GM23338 (cell line): ENCODE results near the gene KEAP1. TPM values are rescaled to one million over a fixed set of nuclear protein-coding genes. Genes with fewer than 3 reads are reported as not detected.

Experiments used
- ATAC-seq: fragments of 200-7000 bp; cut with Tn5 transposase; 3 replicates; pipeline ENCODE4 v1.9.1; 2020
- DNase-seq: peaks from one replicate; pipeline ENCODE4 v3.0.0-alpha.2; 2015; ENCODE audit warnings: low spot score
- H2AFZ ChIP-seq: fragments of 200-600 bp; sonication (generic); 2 replicates; pipeline ENCODE4 v1.8.0; 2016; ENCODE audit warnings: antibody characterized with exemption, mild to moderate bottlenecking, moderate library complexity
- H3F3A ChIP-seq: fragments of 200-600 bp; sonication (generic); replicated peaks from 2 replicates; pipeline ENCODE4 v1.8.0; 2017; ENCODE audit warnings: antibody characterized with exemption, mixed run types, low read depth
- H3K27ac ChIP-seq: fragments of 200-600 bp; sonication (generic); 2 replicates; pipeline ENCODE4 v1.6.1; 2016; ENCODE audit warnings: low read depth
- H3K27me3 ChIP-seq: fragments of 200-600 bp; sonication (generic); 2 replicates; pipeline ENCODE4 v1.8.0; 2016; ENCODE audit warnings: mild to moderate bottlenecking, mixed run types, moderate library complexity; ENCODE audit not compliant: insufficient read depth
- H3K36me3 ChIP-seq: fragments of 200-600 bp; sonication (generic); 2 replicates; pipeline ENCODE4 v1.8.0; 2016; ENCODE audit warnings: mild to moderate bottlenecking; ENCODE audit not compliant: insufficient read depth
- H3K4me1 ChIP-seq: fragments of 200-600 bp; sonication (generic); 2 replicates; pipeline ENCODE4 v1.8.0; 2016; ENCODE audit warnings: mild to moderate bottlenecking, moderate library complexity; ENCODE audit not compliant: insufficient read depth
- H3K4me2 ChIP-seq: fragments of 200-600 bp; sonication (generic); 2 replicates; pipeline ENCODE4 v1.7.1; 2017; ENCODE audit warnings: mixed run types
- H3K4me3 ChIP-seq: fragments of 200-600 bp; sonication (generic); 2 replicates; pipeline ENCODE4 v1.6.1; 2016; ENCODE audit warnings: mixed run types
- H3K79me2 ChIP-seq: fragments of 200-600 bp; sonication (generic); replicated peaks from 2 replicates; pipeline ENCODE4 v1.8.0; 2017; ENCODE audit warnings: mild to moderate bottlenecking; ENCODE audit not compliant: insufficient read depth
- H3K9me2 ChIP-seq: fragments of 200-600 bp; sonication (generic); 2 replicates; pipeline ENCODE4 v1.8.0; 2017; ENCODE audit not compliant: insufficient read depth
- H4K20me1 ChIP-seq: fragments of 200-600 bp; sonication (generic); replicated peaks from 2 replicates; pipeline ENCODE4 v1.8.0; 2017; ENCODE audit warnings: mild to moderate bottlenecking; ENCODE audit not compliant: insufficient read depth
- H3K27ac Mint-ChIP-seq: 2 replicates; pipeline ENCODE4 v1.8.0; 2020; ENCODE audit warnings: inconsistent platforms, mild to moderate bottlenecking, moderate library complexity, mixed read lengths
- H3K27me3 Mint-ChIP-seq: 3 replicates; pipeline ENCODE4 v1.8.0; 2022; ENCODE audit warnings: low read depth, mild to moderate bottlenecking, moderate library complexity, mixed read lengths, inconsistent platforms; ENCODE audit not compliant: insufficient read depth, poor library complexity
- H3K36me3 Mint-ChIP-seq: 3 replicates; pipeline ENCODE4 v1.8.0; 2021; ENCODE audit warnings: low read depth, mild to moderate bottlenecking, inconsistent platforms, moderate library complexity, mixed read lengths
- H3K4me1 Mint-ChIP-seq: 3 replicates; pipeline ENCODE4 v1.8.0; 2020; ENCODE audit warnings: mild to moderate bottlenecking, inconsistent platforms, mixed read lengths
- H3K4me3 Mint-ChIP-seq: 3 replicates; pipeline ENCODE4 v1.8.0; 2021; ENCODE audit warnings: moderate library complexity, mild to moderate bottlenecking, inconsistent platforms, mixed read lengths
- H3K9me3 Mint-ChIP-seq: 3 replicates; pipeline ENCODE4 v1.8.0; 2020; ENCODE audit warnings: moderate library complexity, mild to moderate bottlenecking, inconsistent platforms, mixed read lengths
- CREB1 ChIP-seq: fragments of 250-450 bp; sonication (Bioruptor Pico); IDR thresholded peaks from 2 replicates; pipeline ENCODE4 v1.5.0; 2020; ENCODE audit warnings: low read depth, mild to moderate bottlenecking, moderate library complexity
- NANOG ChIP-seq: IDR thresholded peaks from 2 replicates; pipeline ENCODE4 v1.6.1; 2016; ENCODE audit warnings: antibody characterized with exemption, borderline replicate concordance
- POLR2AphosphoS5 ChIP-seq: IDR thresholded peaks from 2 replicates; pipeline ENCODE4 v1.6.1; 2016; ENCODE audit warnings: antibody characterized with exemption, low read depth
- STAT1 ChIP-seq: IDR thresholded peaks from one replicate; pipeline ENCODE4 v1.6.1; 2016; ENCODE audit warnings: antibody characterized with exemption; ENCODE audit not compliant: unreplicated experiment
- polyA plus RNA-seq: library from polyadenylated mRNA; unstranded; fragments of >200 nt; fragmentation: Nextera tagmentation; extraction: Ambion mirVana; gene quantifications from 2 replicates; pipeline ENCODE4 v1.2.1, GENCODE V29; 2016
- total RNA-seq: library from RNA; depleted of rRNA; stranded (reverse); fragments of >200 nt; shearing (Covaris generic); gene quantifications from 2 replicates; pipeline ENCODE4 v1.2.3, GENCODE V29; 2014

Gene KEAP1
- total and polyA plus RNA-seq, 2 experiments from 2014 or later = 57.8 to 77.5 TPM

- H3K4me3 ChIP-seq = peak overlapping the region; percentile 90
- H3F3A ChIP-seq = peaks cover 21% of the 10 kb centered on the region
- H3K9me2 ChIP-seq = no peaks in the 10 kb centered on the region
- H3K27ac ChIP-seq = peak overlapping the region; percentile 96
- peak overlapping the region; percentile 96 for H3K27ac Mint-ChIP-seq
- peak overlapping the region; percentile 92 for H3K4me2 ChIP-seq
- peaks cover 25% of the 10 kb centered on the region for H3K27me3 Mint-ChIP-seq
- peak overlapping the region; percentile 79 for H3K4me3 Mint-ChIP-seq
- peaks cover 9% of the 10 kb centered on the region; the same call in 1 of the 2 replicates for H3K27me3 ChIP-seq
- H3K9me3 Mint-ChIP-seq = peaks cover 4% of the 10 kb centered on the region; the same call in 1 of the 3 replicates
- H3K79me2 ChIP-seq = peaks cover 52% of the 10 kb centered on the region
- peaks cover 28% of the 10 kb centered on the region for H3K4me1 ChIP-seq
- DNase-seq (peak; percentile 58), ATAC-seq (peak; percentile 17)
- H3K36me3 ChIP-seq = peaks cover 18% of the 10 kb centered on the region; the same call in 1 of the 2 replicates
- H3K4me1 Mint-ChIP-seq = peaks cover 25% of the 10 kb centered on the region
- H4K20me1 ChIP-seq = no peaks in the 10 kb centered on the region; the same call in 1 of the 2 replicates
- TF ChIP-seq POLR2AphosphoS5 (peak; percentile 44; the same call in 1 of the 2 replicates), NANOG (no peak)
- peaks cover 39% of the 10 kb centered on the region for H3K36me3 Mint-ChIP-seq
- H2AFZ ChIP-seq = 0 out of 2 replicates have a peak overlapping the region, but pooled peaks have one; percentile 43
Observed at GRCh38 chr19:10501971-10502523, 1.1 kb downstream of the KEAP1 start.

GRCh38 chr19:10500247-10500592, 2.9 kb downstream of the KEAP1 start:
- H3K4me1 ChIP-seq = peaks cover 28% of the 10 kb centered on the region
- Mint-ChIP-seq H3K27ac (peak overlapping the region; percentile 95), H3K27me3 (peaks cover 20% of the 10 kb centered on the region), H3K36me3 (peaks cover 52% of the 10 kb centered on the region), H3K4me3 (peak overlapping the region; percentile 67), H3K9me3 (peaks cover 4% of the 10 kb centered on the region; the same call in 1 of the 3 replicates), H3K4me1 (peaks cover 25% of the 10 kb centered on the region)
- DNase-seq (no peak), ATAC-seq (no peak; the same call in 2 of the 3 replicates)
- peak overlapping the region; percentile 75 for H3K4me2 ChIP-seq
- H3F3A ChIP-seq = peaks cover 21% of the 10 kb centered on the region
- no peak for TF ChIP-seq POLR2AphosphoS5
- no peak overlapping the region for H2AFZ ChIP-seq
- H4K20me1 ChIP-seq = no peaks in the 10 kb centered on the region; the same call in 1 of the 2 replicates
- H3K9me2 ChIP-seq = no peaks in the 10 kb centered on the region
- peaks cover 19% of the 10 kb centered on the region; the same call in 1 of the 2 replicates for H3K36me3 ChIP-seq
- peaks cover 9% of the 10 kb centered on the region; the same call in 1 of the 2 replicates for H3K27me3 ChIP-seq
- 0 out of 2 replicates have a peak overlapping the region, but pooled peaks have one; percentile 35 for H3K4me3 ChIP-seq
- H3K27ac ChIP-seq = peak overlapping the region; percentile 77
- H3K79me2 ChIP-seq = peaks cover 69% of the 10 kb centered on the region

GRCh38 chr19:10499550-10500246, 3.5 kb downstream of the KEAP1 start:
- Histone ChIP-seq H3K36me3 (peaks cover 24% of the 10 kb centered on the region; the same call in 1 of the 2 replicates), H3K4me2 (peak overlapping the region; percentile 75), H3K9me2 (no peaks in the 10 kb centered on the region), H3K4me3 (no peak overlapping the region), H2AFZ (no peak overlapping the region), H3K27me3 (peaks cover 9% of the 10 kb centered on the region; the same call in 1 of the 2 replicates), H3K79me2 (peaks cover 74% of the 10 kb centered on the region), H3K4me1 (peaks cover 28% of the 10 kb centered on the region), H4K20me1 (no peaks in the 10 kb centered on the region; the same call in 1 of the 2 replicates), H3F3A (peaks cover 21% of the 10 kb centered on the region), H3K27ac (no peak overlapping the region)
- ATAC-seq = peak; percentile 53
- peaks cover 25% of the 10 kb centered on the region for H3K4me1 Mint-ChIP-seq
- DNase-seq = peak; percentile 70
- peak overlapping the region; percentile 95 for H3K27ac Mint-ChIP-seq
- TF ChIP-seq STAT1 = no peak
- TF ChIP-seq CREB1 (CRISPR knock-in tag) = peak; percentile 42; the same call in 1 of the 2 replicates
- H3K27me3 Mint-ChIP-seq = peaks cover 20% of the 10 kb centered on the region
- peaks cover 4% of the 10 kb centered on the region; the same call in 1 of the 3 replicates for H3K9me3 Mint-ChIP-seq
- H3K4me3 Mint-ChIP-seq = peak overlapping the region; percentile 67
- peaks cover 57% of the 10 kb centered on the region for H3K36me3 Mint-ChIP-seq
